GM23338 (cell line): Measurements from ENCODE around the gene MFSD6. TPM values are rescaled to one million over a fixed set of nuclear protein-coding genes. Genes with fewer than 3 reads are reported as not detected.

Source experiments
- ATAC-seq: fragments of 200-7000 bp; cut with Tn5 transposase; 3 replicates; pipeline ENCODE4 v1.9.1; 2020
- DNase-seq: peaks from one replicate; pipeline ENCODE4 v3.0.0-alpha.2; 2015; ENCODE audit warnings: low spot score
- H2AFZ ChIP-seq: fragments of 200-600 bp; sonication (generic); 2 replicates; pipeline ENCODE4 v1.8.0; 2016; ENCODE audit warnings: antibody characterized with exemption, mild to moderate bottlenecking, moderate library complexity
- H3F3A ChIP-seq: fragments of 200-600 bp; sonication (generic); replicated peaks from 2 replicates; pipeline ENCODE4 v1.8.0; 2017; ENCODE audit warnings: antibody characterized with exemption, mixed run types, low read depth
- H3K27ac ChIP-seq: fragments of 200-600 bp; sonication (generic); 2 replicates; pipeline ENCODE4 v1.6.1; 2016; ENCODE audit warnings: low read depth
- H3K27me3 ChIP-seq: fragments of 200-600 bp; sonication (generic); 2 replicates; pipeline ENCODE4 v1.8.0; 2016; ENCODE audit warnings: mild to moderate bottlenecking, mixed run types, moderate library complexity; ENCODE audit not compliant: insufficient read depth
- H3K36me3 ChIP-seq: fragments of 200-600 bp; sonication (generic); 2 replicates; pipeline ENCODE4 v1.8.0; 2016; ENCODE audit warnings: mild to moderate bottlenecking; ENCODE audit not compliant: insufficient read depth
- H3K4me1 ChIP-seq: fragments of 200-600 bp; sonication (generic); 2 replicates; pipeline ENCODE4 v1.8.0; 2016; ENCODE audit warnings: mild to moderate bottlenecking, moderate library complexity; ENCODE audit not compliant: insufficient read depth
- H3K4me2 ChIP-seq: fragments of 200-600 bp; sonication (generic); 2 replicates; pipeline ENCODE4 v1.7.1; 2017; ENCODE audit warnings: mixed run types
- H3K4me3 ChIP-seq: fragments of 200-600 bp; sonication (generic); 2 replicates; pipeline ENCODE4 v1.6.1; 2016; ENCODE audit warnings: mixed run types
- H3K79me2 ChIP-seq: fragments of 200-600 bp; sonication (generic); replicated peaks from 2 replicates; pipeline ENCODE4 v1.8.0; 2017; ENCODE audit warnings: mild to moderate bottlenecking; ENCODE audit not compliant: insufficient read depth
- H3K9me2 ChIP-seq: fragments of 200-600 bp; sonication (generic); 2 replicates; pipeline ENCODE4 v1.8.0; 2017; ENCODE audit not compliant: insufficient read depth
- H4K20me1 ChIP-seq: fragments of 200-600 bp; sonication (generic); replicated peaks from 2 replicates; pipeline ENCODE4 v1.8.0; 2017; ENCODE audit warnings: mild to moderate bottlenecking; ENCODE audit not compliant: insufficient read depth
- H3K27ac Mint-ChIP-seq: 2 replicates; pipeline ENCODE4 v1.8.0; 2020; ENCODE audit warnings: inconsistent platforms, mild to moderate bottlenecking, moderate library complexity, mixed read lengths
- H3K27me3 Mint-ChIP-seq: 3 replicates; pipeline ENCODE4 v1.8.0; 2022; ENCODE audit warnings: low read depth, mild to moderate bottlenecking, moderate library complexity, mixed read lengths, inconsistent platforms; ENCODE audit not compliant: insufficient read depth, poor library complexity
- H3K36me3 Mint-ChIP-seq: 3 replicates; pipeline ENCODE4 v1.8.0; 2021; ENCODE audit warnings: low read depth, mild to moderate bottlenecking, inconsistent platforms, moderate library complexity, mixed read lengths
- H3K4me1 Mint-ChIP-seq: 3 replicates; pipeline ENCODE4 v1.8.0; 2020; ENCODE audit warnings: mild to moderate bottlenecking, inconsistent platforms, mixed read lengths
- H3K4me3 Mint-ChIP-seq: 3 replicates; pipeline ENCODE4 v1.8.0; 2021; ENCODE audit warnings: moderate library complexity, mild to moderate bottlenecking, inconsistent platforms, mixed read lengths
- H3K9me3 Mint-ChIP-seq: 3 replicates; pipeline ENCODE4 v1.8.0; 2020; ENCODE audit warnings: moderate library complexity, mild to moderate bottlenecking, inconsistent platforms, mixed read lengths
- CREB1 ChIP-seq: fragments of 250-450 bp; sonication (Bioruptor Pico); IDR thresholded peaks from 2 replicates; pipeline ENCODE4 v1.5.0; 2020; ENCODE audit warnings: low read depth, mild to moderate bottlenecking, moderate library complexity
- CTCF ChIP-seq, 2 experiments: fragments of 200-600 bp in 1 of 2; sonication (generic) in 1 of 2; conservative IDR thresholded peaks; 2 replicates each; pipeline versions ENCODE4 v1.5.1 to v1.6.1; 2016 to 2017; ENCODE audit warnings: antibody characterized with exemption in 2 of 2, low read depth in 2 of 2, mild to moderate bottlenecking in 2 of 2, moderate library complexity in 1 of 2
- EZH2 ChIP-seq: fragments of 200-600 bp; sonication (generic); IDR thresholded peaks from one replicate; pipeline ENCODE4 v1.8.0; 2017; ENCODE audit warnings: antibody characterized with exemption, mild to moderate bottlenecking, low read depth; ENCODE audit not compliant: unreplicated experiment
- EZH2phosphoT487 ChIP-seq: fragments of 200-600 bp; sonication (generic); IDR thresholded peaks from one replicate; pipeline ENCODE4 v1.8.1; 2018; ENCODE audit warnings: antibody characterized with exemption; ENCODE audit not compliant: unreplicated experiment
- JUNB ChIP-seq: IDR thresholded peaks from one replicate; pipeline ENCODE4 v1.6.1; 2016; ENCODE audit warnings: antibody characterized with exemption; ENCODE audit not compliant: unreplicated experiment
- NANOG ChIP-seq: IDR thresholded peaks from 2 replicates; pipeline ENCODE4 v1.6.1; 2016; ENCODE audit warnings: antibody characterized with exemption, borderline replicate concordance
- POLR2AphosphoS5 ChIP-seq: IDR thresholded peaks from 2 replicates; pipeline ENCODE4 v1.6.1; 2016; ENCODE audit warnings: antibody characterized with exemption, low read depth
- REST ChIP-seq: IDR thresholded peaks from one replicate; pipeline ENCODE4 v1.6.1; 2018; ENCODE audit warnings: antibody characterized with exemption; ENCODE audit not compliant: unreplicated experiment
- STAT1 ChIP-seq: IDR thresholded peaks from one replicate; pipeline ENCODE4 v1.6.1; 2016; ENCODE audit warnings: antibody characterized with exemption; ENCODE audit not compliant: unreplicated experiment
- ZNF114 ChIP-seq: fragments of 250-450 bp; sonication (Bioruptor Pico); IDR thresholded peaks from 2 replicates; pipeline ENCODE4 v1.5.0; 2020; ENCODE audit warnings: mild to moderate bottlenecking, moderate library complexity
- ZNF331 ChIP-seq: fragments of 250-450 bp; sonication (Bioruptor Pico); IDR thresholded peaks from 2 replicates; pipeline ENCODE4 v1.5.0; 2020; ENCODE audit warnings: low read depth, mild to moderate bottlenecking, moderate library complexity
- polyA plus RNA-seq: library from polyadenylated mRNA; unstranded; fragments of >200 nt; fragmentation: Nextera tagmentation; extraction: Ambion mirVana; gene quantifications from 2 replicates; pipeline ENCODE4 v1.2.1, GENCODE V29; 2016
- total RNA-seq: library from RNA; depleted of rRNA; stranded (reverse); fragments of >200 nt; shearing (Covaris generic); gene quantifications from 2 replicates; pipeline ENCODE4 v1.2.3, GENCODE V29; 2014
- TF ChIP-seq, protein P1 (sequence below): IDR thresholded peaks from 2 replicates; pipeline ENCODE4 v1.6.1; 2016; ENCODE audit warnings: antibody characterized with exemption

MFSD6 gene
- total and polyA plus RNA-seq, 2 experiments from 2014 or later = 2.3 to 9.6 TPM

DNA sequence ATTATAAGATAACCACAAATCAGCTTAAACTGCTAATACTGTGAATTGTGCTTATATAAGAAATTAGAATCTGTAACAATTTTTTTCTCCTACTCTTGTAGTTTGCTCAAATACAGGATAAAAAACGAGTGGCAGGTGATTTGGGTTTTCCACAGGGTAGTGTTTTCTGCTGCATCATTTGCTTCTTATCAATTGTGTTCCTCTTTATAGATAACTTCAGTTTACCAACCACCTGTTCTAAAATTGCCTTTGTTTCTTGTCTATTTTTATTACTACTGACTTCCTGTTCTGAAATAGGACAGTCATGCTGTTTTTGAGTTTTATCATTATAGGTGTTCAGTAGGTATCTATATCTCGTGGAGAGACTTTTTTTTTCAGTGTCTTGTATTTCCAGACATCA lies 56.9 kb downstream of the MFSD6 start:
- no peaks in the 10 kb centered on the region for H3K4me1 ChIP-seq
- no peaks in the 10 kb centered on the region for H3K27me3 ChIP-seq
- no peaks in the 10 kb centered on the region for H3F3A ChIP-seq
- no peaks in the 10 kb centered on the region for H3K9me2 ChIP-seq
- no peaks in the 10 kb centered on the region for H4K20me1 ChIP-seq
- H3K79me2 ChIP-seq = no peaks in the 10 kb centered on the region
- DNase-seq (no peak), ATAC-seq (no peak)
- Mint-ChIP-seq H3K27ac (no peak overlapping the region), H3K36me3 (peaks cover 2% of the 10 kb centered on the region; the same call in 1 of the 3 replicates), H3K9me3 (no peaks in the 10 kb centered on the region), H3K27me3 (no peaks in the 10 kb centered on the region), H3K4me1 (peaks cover 8% of the 10 kb centered on the region; the same call in 2 of the 3 replicates), H3K4me3 (no peak overlapping the region)
- H3K27ac ChIP-seq = no peak overlapping the region
- H2AFZ ChIP-seq = no peak overlapping the region
- TF ChIP-seq ZNF114 (CRISPR knock-in tag) = no peak
- no peak for TF ChIP-seq ZNF331 (CRISPR knock-in tag)
- TF ChIP-seq, protein P1, sequence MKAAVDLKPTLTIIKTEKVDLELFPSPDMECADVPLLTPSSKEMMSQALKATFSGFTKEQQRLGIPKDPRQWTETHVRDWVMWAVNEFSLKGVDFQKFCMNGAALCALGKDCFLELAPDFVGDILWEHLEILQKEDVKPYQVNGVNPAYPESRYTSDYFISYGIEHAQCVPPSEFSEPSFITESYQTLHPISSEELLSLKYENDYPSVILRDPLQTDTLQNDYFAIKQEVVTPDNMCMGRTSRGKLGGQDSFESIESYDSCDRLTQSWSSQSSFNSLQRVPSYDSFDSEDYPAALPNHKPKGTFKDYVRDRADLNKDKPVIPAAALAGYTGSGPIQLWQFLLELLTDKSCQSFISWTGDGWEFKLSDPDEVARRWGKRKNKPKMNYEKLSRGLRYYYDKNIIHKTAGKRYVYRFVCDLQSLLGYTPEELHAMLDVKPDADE = no peak
- TF ChIP-seq STAT1 = no peak
- TF ChIP-seq POLR2AphosphoS5 = no peak
- no peak for TF ChIP-seq NANOG
- no peak for TF ChIP-seq CTCF (conservative IDR thresholded peaks at IDR 0.05; ENCODE audit: low read depth in 2 of 2)
- TF ChIP-seq EZH2phosphoT487 = no peak
- H3K36me3 ChIP-seq = no peaks in the 10 kb centered on the region
- H3K4me2 ChIP-seq = no peak overlapping the region
- no peak overlapping the region for H3K4me3 ChIP-seq

- H3K27me3 ChIP-seq = no peaks in the 10 kb centered on the region
- no peak overlapping the region for H3K4me3 ChIP-seq
- ATAC-seq (no peak), DNase-seq (no peak)
- Mint-ChIP-seq H3K27ac (no peak overlapping the region), H3K4me3 (no peak overlapping the region), H3K4me1 (peaks cover 8% of the 10 kb centered on the region; the same call in 2 of the 3 replicates), H3K9me3 (peaks cover 12% of the 10 kb centered on the region), H3K27me3 (no peaks in the 10 kb centered on the region), H3K36me3 (peaks cover 15% of the 10 kb centered on the region; the same call in 2 of the 3 replicates)
- H3F3A ChIP-seq = no peaks in the 10 kb centered on the region
- TF ChIP-seq EZH2phosphoT487 (no peak), CTCF (conservative IDR thresholded peaks at IDR 0.05; ENCODE audit: low read depth in 2 of 2) (no peak), ZNF331 (CRISPR knock-in tag) (no peak), NANOG (no peak), JUNB (no peak), EZH2 (no peak), CREB1 (CRISPR knock-in tag) (no peak), REST (no peak)
- TF ChIP-seq, protein P1 = no peak
- H3K4me2 ChIP-seq = no peak overlapping the region
- no peaks in the 10 kb centered on the region for H3K9me2 ChIP-seq
- H3K4me1 ChIP-seq = no peaks in the 10 kb centered on the region
- no peaks in the 10 kb centered on the region for H3K79me2 ChIP-seq
- H3K27ac ChIP-seq = no peak overlapping the region
- no peaks in the 10 kb centered on the region for H3K36me3 ChIP-seq
- H2AFZ ChIP-seq = no peak overlapping the region
- no peaks in the 10 kb centered on the region for H4K20me1 ChIP-seq
Measured at GRCh38 chr2:190466819-190467446, 58.8 kb downstream of the MFSD6 start.
